OCI-LY1 (cell line): ENCODE results near the gene RAET1E.

ENCODE experiments used
- H2AFZ ChIP-seq: fragments of 200-600 bp; sonication (generic), shearing (Covaris generic); 2 replicates; pipeline ENCODE4 v1.6.0; 2014; ENCODE audit warnings: antibody characterized with exemption, mild to moderate bottlenecking, low read length
- H3F3A ChIP-seq: fragments of 200-600 bp; sonication (generic), shearing (Covaris generic); 2 replicates; pipeline ENCODE4 v1.6.0; 2014; ENCODE audit warnings: mild to moderate bottlenecking, antibody characterized with exemption, low read length, moderate library complexity; ENCODE audit not compliant: insufficient read depth
- H3K27ac ChIP-seq: fragments of 200-600 bp; sonication (generic); 2 replicates; pipeline ENCODE4 v1.5.1; 2014; ENCODE audit warnings: low read length, mixed run types, mild to moderate bottlenecking, low read depth; ENCODE audit not compliant: poor library complexity, severe bottlenecking
- H3K27me3 ChIP-seq: fragments of 200-600 bp; sonication (generic); 2 replicates; pipeline ENCODE4 v1.6.0; 2014; ENCODE audit warnings: antibody characterized with exemption, mild to moderate bottlenecking, low read length, moderate library complexity; ENCODE audit not compliant: insufficient read depth
- H3K36me3 ChIP-seq: fragments of 200-600 bp; sonication (generic); 2 replicates; pipeline ENCODE4 v1.6.1; 2014; ENCODE audit warnings: mild to moderate bottlenecking, antibody characterized with exemption, low read length, moderate library complexity, mixed read lengths; ENCODE audit not compliant: insufficient read depth
- H3K4me1 ChIP-seq: fragments of 200-600 bp; sonication (generic); 2 replicates; pipeline ENCODE4 v1.5.1; 2014; ENCODE audit warnings: mild to moderate bottlenecking, low read length, moderate library complexity; ENCODE audit not compliant: insufficient read depth, severe bottlenecking
- H3K4me2 ChIP-seq: fragments of 200-600 bp; sonication (generic), shearing (Covaris generic); 2 replicates; pipeline ENCODE4 v1.6.1; 2014; ENCODE audit warnings: low read length
- H3K4me3 ChIP-seq: fragments of 200-600 bp; sonication (generic); 2 replicates; pipeline ENCODE4 v1.5.1; 2014; ENCODE audit warnings: low read length, low read depth, mild to moderate bottlenecking, mixed read lengths; ENCODE audit not compliant: poor library complexity, severe bottlenecking
- H3K79me2 ChIP-seq: fragments of 200-600 bp; shearing (Covaris generic); 2 replicates; pipeline ENCODE4 v1.6.1; 2016; ENCODE audit warnings: mixed run types, low read length, mixed read lengths; ENCODE audit not compliant: insufficient read depth
- H3K9ac ChIP-seq: fragments of 200-600 bp; sonication (generic), shearing (Covaris generic); 2 replicates; pipeline ENCODE4 v1.6.1; 2014; ENCODE audit warnings: mild to moderate bottlenecking, low read length, mixed read lengths
- H3K9me2 ChIP-seq: fragments of 200-600 bp; sonication (generic), shearing (Covaris generic); 2 replicates; pipeline ENCODE4 v1.6.1; 2014; ENCODE audit warnings: low read depth, mild to moderate bottlenecking, low read length, mixed read lengths
- H3K9me3 ChIP-seq: fragments of 200-600 bp; shearing (Covaris generic); 2 replicates; pipeline ENCODE4 v1.6.1; 2014; ENCODE audit warnings: low read length, mixed read lengths
- H4K20me1 ChIP-seq: fragments of 200-600 bp; sonication (generic), shearing (Covaris generic); 2 replicates; pipeline ENCODE4 v1.6.0; 2016; ENCODE audit warnings: mild to moderate bottlenecking, low read length; ENCODE audit not compliant: insufficient read depth
- EZH2 ChIP-seq: fragments of 200-600 bp; sonication (generic), shearing (Covaris generic); IDR thresholded peaks from 2 replicates; pipeline ENCODE4 v1.8.0; 2017; ENCODE audit warnings: borderline replicate concordance, mixed run types, mild to moderate bottlenecking, antibody characterized with exemption, low read length, moderate library complexity, mixed read lengths
- TF ChIP-seq, protein P1 (sequence below): fragments of 200-600 bp; sonication (generic), shearing (Covaris generic); IDR thresholded peaks from 2 replicates; pipeline ENCODE4 v1.5.1; 2017; ENCODE audit warnings: mild to moderate bottlenecking, antibody characterized with exemption, low read length, moderate library complexity, mixed read lengths

The RAET1E gene

DNA sequence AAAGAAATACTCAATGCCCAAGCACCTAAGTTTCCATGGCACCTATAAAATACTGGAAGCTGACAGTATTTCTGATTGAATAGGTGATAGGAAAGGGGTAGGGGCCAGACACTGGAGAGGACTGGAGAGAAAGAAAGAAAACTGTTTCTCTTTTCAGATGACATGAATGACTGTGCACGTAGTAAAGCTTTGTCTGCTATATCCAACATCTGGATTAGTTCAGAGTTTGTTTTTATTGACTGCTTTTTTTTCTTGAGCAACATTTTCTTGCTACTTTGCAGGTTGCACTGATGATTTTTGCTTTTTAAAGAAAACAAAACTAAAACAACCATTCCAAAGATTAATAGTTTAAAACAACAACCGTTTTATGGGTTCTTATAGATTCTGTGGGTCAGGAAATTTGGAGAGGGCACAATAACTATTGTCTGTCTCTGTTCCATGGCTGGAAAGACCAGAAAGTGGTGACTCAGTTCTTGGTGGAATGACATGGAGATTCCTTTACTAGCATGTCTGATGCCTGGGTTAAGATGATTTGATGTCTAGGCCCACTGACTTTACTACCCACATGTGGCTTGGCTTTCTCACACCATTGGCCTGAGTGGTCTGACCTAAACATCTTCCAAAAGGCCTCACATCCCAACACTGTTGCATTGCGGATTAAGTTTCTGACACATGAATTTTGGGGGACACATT is 21.5 kb downstream of the RAET1E start:
- no peak for TF ChIP-seq EZH2
- TF ChIP-seq, protein P1, sequence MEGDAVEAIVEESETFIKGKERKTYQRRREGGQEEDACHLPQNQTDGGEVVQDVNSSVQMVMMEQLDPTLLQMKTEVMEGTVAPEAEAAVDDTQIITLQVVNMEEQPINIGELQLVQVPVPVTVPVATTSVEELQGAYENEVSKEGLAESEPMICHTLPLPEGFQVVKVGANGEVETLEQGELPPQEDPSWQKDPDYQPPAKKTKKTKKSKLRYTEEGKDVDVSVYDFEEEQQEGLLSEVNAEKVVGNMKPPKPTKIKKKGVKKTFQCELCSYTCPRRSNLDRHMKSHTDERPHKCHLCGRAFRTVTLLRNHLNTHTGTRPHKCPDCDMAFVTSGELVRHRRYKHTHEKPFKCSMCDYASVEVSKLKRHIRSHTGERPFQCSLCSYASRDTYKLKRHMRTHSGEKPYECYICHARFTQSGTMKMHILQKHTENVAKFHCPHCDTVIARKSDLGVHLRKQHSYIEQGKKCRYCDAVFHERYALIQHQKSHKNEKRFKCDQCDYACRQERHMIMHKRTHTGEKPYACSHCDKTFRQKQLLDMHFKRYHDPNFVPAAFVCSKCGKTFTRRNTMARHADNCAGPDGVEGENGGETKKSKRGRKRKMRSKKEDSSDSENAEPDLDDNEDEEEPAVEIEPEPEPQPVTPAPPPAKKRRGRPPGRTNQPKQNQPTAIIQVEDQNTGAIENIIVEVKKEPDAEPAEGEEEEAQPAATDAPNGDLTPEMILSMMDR: no peak
- Histone ChIP-seq H3K79me2 (no peaks in the 10 kb centered on the region), H3K27me3 (peaks cover 3% of the 10 kb centered on the region; the same call in 1 of the 2 replicates), H2AFZ (no peak overlapping the region), H3K9me3 (peaks cover 6% of the 10 kb centered on the region; the same call in 1 of the 2 replicates), H3K9me2 (no peaks in the 10 kb centered on the region), H3K9ac (no peak overlapping the region), H3F3A (no peaks in the 10 kb centered on the region), H3K27ac (no peak overlapping the region), H3K36me3 (no peaks in the 10 kb centered on the region), H3K4me3 (no peak overlapping the region), H3K4me2 (no peak overlapping the region), H3K4me1 (no peaks in the 10 kb centered on the region), H4K20me1 (no peaks in the 10 kb centered on the region)

DNA sequence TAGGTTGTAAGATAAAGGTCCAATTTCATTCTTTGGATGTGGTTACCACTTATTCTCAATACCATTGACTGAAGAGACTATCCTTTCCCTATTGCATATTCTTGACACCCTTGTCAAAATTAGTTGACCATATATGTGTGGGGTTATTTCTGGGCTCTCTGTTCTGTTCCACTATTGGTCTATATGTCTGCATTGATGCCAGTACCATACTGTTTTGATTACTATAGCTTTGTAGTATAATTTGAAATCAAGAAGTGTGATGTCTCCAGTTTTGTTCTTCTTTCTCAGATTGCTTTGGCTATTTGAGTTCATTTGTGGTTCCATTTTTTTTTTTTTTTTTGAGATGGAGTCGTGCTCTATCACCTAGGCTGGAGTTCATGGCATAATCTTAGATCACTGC is 25.7 kb downstream of the RAET1E start:
- H4K20me1 ChIP-seq: no peaks in the 10 kb centered on the region
- H3K9me3 ChIP-seq: peaks cover 6% of the 10 kb centered on the region; the same call in 1 of the 2 replicates
- no peak overlapping the region for H3K9ac ChIP-seq
- H3K36me3 ChIP-seq: no peaks in the 10 kb centered on the region
- no peak overlapping the region for H3K4me2 ChIP-seq
- H3F3A ChIP-seq: no peaks in the 10 kb centered on the region
- H3K27ac ChIP-seq: no peak overlapping the region
- no peak overlapping the region for H2AFZ ChIP-seq
- no peaks in the 10 kb centered on the region for H3K79me2 ChIP-seq
- H3K4me3 ChIP-seq: no peak overlapping the region
- H3K27me3 ChIP-seq: 0 out of 2 replicates have a peak, but pooled peaks cover 4% of the 10 kb centered on the region
- no peak for TF ChIP-seq EZH2
- TF ChIP-seq, protein P1: no peak
- H3K9me2 ChIP-seq: no peaks in the 10 kb centered on the region
- no peaks in the 10 kb centered on the region for H3K4me1 ChIP-seq

DNA sequence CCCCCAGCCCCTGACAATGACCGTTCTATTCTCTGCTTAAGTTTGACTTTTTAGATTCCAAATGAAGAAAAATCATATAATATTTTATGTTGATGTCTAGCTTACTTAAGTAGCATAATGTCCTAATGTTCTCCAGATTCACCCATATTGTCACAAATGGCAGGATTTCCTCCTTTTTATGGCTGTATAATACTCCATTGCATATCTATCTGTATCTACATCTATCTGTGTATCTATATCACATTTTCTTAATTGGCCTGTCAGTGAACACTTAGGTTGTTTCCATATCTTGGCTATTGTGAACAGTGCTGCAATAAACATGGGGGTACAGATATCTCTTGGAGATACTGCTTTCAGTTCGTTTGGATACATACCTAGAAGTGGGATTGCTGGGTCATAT is 26.7 kb downstream of the RAET1E start:
- H2AFZ ChIP-seq: no peak overlapping the region
- no peak overlapping the region for H3K4me3 ChIP-seq
- no peaks in the 10 kb centered on the region for H4K20me1 ChIP-seq
- no peak overlapping the region for H3K9ac ChIP-seq
- H3K9me2 ChIP-seq: no peaks in the 10 kb centered on the region
- TF ChIP-seq, protein P1: no peak
- TF ChIP-seq EZH2: no peak
- H3K27me3 ChIP-seq: 0 out of 2 replicates have a peak, but pooled peaks cover 4% of the 10 kb centered on the region
- no peaks in the 10 kb centered on the region for H3K36me3 ChIP-seq
- no peaks in the 10 kb centered on the region for H3K4me1 ChIP-seq
- no peaks in the 10 kb centered on the region for H3F3A ChIP-seq
- no peak overlapping the region for H3K4me2 ChIP-seq
- peaks cover 6% of the 10 kb centered on the region; the same call in 1 of the 2 replicates for H3K9me3 ChIP-seq
- no peaks in the 10 kb centered on the region for H3K79me2 ChIP-seq
- no peak overlapping the region for H3K27ac ChIP-seq
